NCI-H2107 treated with DMSO at 0.1 percent for 48 hours (cell line): ENCODE measurements around the gene BAIAP2L1.
"Not testable (repeated sequence)": the region's sequence is repeated elsewhere in the genome, so short reads cannot be mapped to it uniquely, and the experiment has no call there.

ENCODE experiments used
- DNase-seq: peaks from one replicate; lab custom pipeline; 2025; ENCODE audit not compliant: unreplicated experiment; lab: John Stamatoyannopoulos, UW

Gene BAIAP2L1

GRCh38 chr7:98400542-98401340, at the start of gene BAIAP2L1:
BAIAP2L1 (minus strand) TSS chr7:98401090; CDS start chr7:98400852, 238 bp downstream.
- DNase-seq, result peak; percentile 86

GRCh38 chr7:98448766-98449165, 47.9 kb upstream of the BAIAP2L1 start:
- no peak for DNase-seq

- DNase-seq, result not testable (repeated sequence)
Observed at GRCh38 chr7:98440992-98441391, 40.1 kb upstream of the BAIAP2L1 start.

GRCh38 chr7:98439484-98439883, 38.6 kb upstream of the BAIAP2L1 start:
- no peak for DNase-seq

GRCh38 chr7:98434087-98434486, 33.2 kb upstream of the BAIAP2L1 start:
- no peak for DNase-seq

- no peak for DNase-seq
Observed at GRCh38 chr7:98429799-98430198, 28.9 kb upstream of the BAIAP2L1 start.

GRCh38 chr7:98423043-98423442, 22.2 kb upstream of the BAIAP2L1 start:
- DNase-seq, result peak; percentile 7

GRCh38 chr7:98420966-98421612, 20.2 kb upstream of the BAIAP2L1 start:
- DNase-seq, result peak; percentile 76

- DNase-seq, result not testable (repeated sequence)
Observed at GRCh38 chr7:98419988-98420387, 19.1 kb upstream of the BAIAP2L1 start.

- not testable (repeated sequence) for DNase-seq
Observed at GRCh38 chr7:98419316-98419691, 18.4 kb upstream of the BAIAP2L1 start.

GRCh38 chr7:98418636-98419315, 17.9 kb upstream of the BAIAP2L1 start:
- no peak for DNase-seq

- DNase-seq, result no peak
Observed at GRCh38 chr7:98418271-98418635, 17.4 kb upstream of the BAIAP2L1 start.

GRCh38 chr7:98417604-98418270, 16.8 kb upstream of the BAIAP2L1 start:
- not testable (repeated sequence) for DNase-seq

- DNase-seq, result no peak
Observed at GRCh38 chr7:98414205-98414900, 13.5 kb upstream of the BAIAP2L1 start.

- DNase-seq, result not testable (repeated sequence)
Observed at GRCh38 chr7:98413655-98414054, 12.8 kb upstream of the BAIAP2L1 start.

- no peak for DNase-seq
Observed at GRCh38 chr7:98409843-98410242, 9.0 kb upstream of the BAIAP2L1 start.

- not testable (repeated sequence) for DNase-seq
Observed at GRCh38 chr7:98408146-98408545, 7.3 kb upstream of the BAIAP2L1 start.

GRCh38 chr7:98406827-98407226, 5.9 kb upstream of the BAIAP2L1 start:
- DNase-seq, result no peak

- DNase-seq, result no peak
Observed at GRCh38 chr7:98404840-98405239, 4.0 kb upstream of the BAIAP2L1 start.

- DNase-seq, result peak; percentile 22
Observed at GRCh38 chr7:98399890-98400541, 874 bp downstream of the BAIAP2L1 start.
